HAP-1 (cell line): ENCODE data around the gene KCNK18.

Experiments
- DNase-seq, 2 experiments: peaks; one replicate each; pipeline ENCODE4 v3.0.0-alpha.2; 2016 to 2020; ENCODE audit warnings: low spot score in 2 of 2
- H3K27me3 ChIP-seq: fragments of 250-450 bp; sonication (Bioruptor Pico); 2 replicates; pipeline ENCODE4 v1.5.1; 2020; ENCODE audit warnings: low read depth, mild to moderate bottlenecking, moderate library complexity
- H3K36me3 ChIP-seq: fragments of 250-450 bp; sonication (Bioruptor Pico); replicated peaks from 2 replicates; pipeline ENCODE4 v1.5.1; 2020; ENCODE audit warnings: mild to moderate bottlenecking
- H3K4me1 ChIP-seq: fragments of 250-450 bp; sonication (Bioruptor Pico); 2 replicates; pipeline ENCODE4 v1.5.1; 2020; ENCODE audit warnings: mild to moderate bottlenecking
- H3K4me3 ChIP-seq: fragments of 250-450 bp; sonication (Bioruptor Pico); 2 replicates; pipeline ENCODE4 v1.5.1; 2020; ENCODE audit warnings: mild to moderate bottlenecking, moderate library complexity
- H3K9me3 ChIP-seq: fragments of 250-450 bp; sonication (Bioruptor Pico); 2 replicates; pipeline ENCODE4 v1.5.1; 2020; ENCODE audit warnings: mild to moderate bottlenecking, moderate library complexity
- in situ Hi-C: fragments of 300-500 bp; cut with MboI; formaldehyde crosslinking; loops from 3 replicates; pipeline ENCODE4 v1.14.3; 2020; ENCODE audit warnings: low sequenced_read_pairs, inconsistent platforms, mixed read lengths

The KCNK18 gene

GRCh38 chr10:117197189-117197588, at the start of gene KCNK18:
KCNK18 (plus strand) TSS chr10:117197489; CDS start chr10:117197489, 0 bp downstream.
- Histone ChIP-seq H3K4me3 (no peak within 1 kb of the TSS), H3K4me1 (no peaks in the 10 kb centered on the region), H3K36me3 (no peaks in the 10 kb centered on the region), H3K27me3 (no peaks in the 10 kb centered on the region), H3K9me3 (no peaks in the 10 kb centered on the region)
- no peak for DNase-seq
- in situ Hi-C loops = no loop called here

GRCh38 chr10:117148284-117148683, 49.0 kb upstream of the KCNK18 start:
- no peak for DNase-seq
- in situ Hi-C loops = no loop called here
- Histone ChIP-seq H3K4me1 (no peaks in the 10 kb centered on the region), H3K27me3 (peaks cover 26% of the 10 kb centered on the region), H3K9me3 (no peaks in the 10 kb centered on the region), H3K4me3 (no peak overlapping the region), H3K36me3 (no peaks in the 10 kb centered on the region)

- DNase-seq = no peak
Observed at GRCh38 chr10:117152668-117153067, 44.6 kb upstream of the KCNK18 start.

GRCh38 chr10:117158297-117158696, 39.0 kb upstream of the KCNK18 start:
- in situ Hi-C loops = no loop called here
- no peak for DNase-seq
- H3K4me1 ChIP-seq = no peaks in the 10 kb centered on the region; the same call in 1 of the 2 replicates
- peaks cover 23% of the 10 kb centered on the region for H3K27me3 ChIP-seq
- H3K36me3 ChIP-seq = no peaks in the 10 kb centered on the region
- no peak overlapping the region for H3K4me3 ChIP-seq
- no peaks in the 10 kb centered on the region for H3K9me3 ChIP-seq

More at GRCh38 chr10:117152668-117153067, 44.6 kb upstream of the KCNK18 start:
- in situ Hi-C loops = no loop called here
- H3K36me3 ChIP-seq = no peaks in the 10 kb centered on the region
- H3K4me1 ChIP-seq = no peaks in the 10 kb centered on the region
- H3K9me3 ChIP-seq = no peaks in the 10 kb centered on the region
- peaks cover 1% of the 10 kb centered on the region; the same call in 1 of the 2 replicates for H3K27me3 ChIP-seq
- H3K4me3 ChIP-seq = no peak overlapping the region

- Histone ChIP-seq H3K27me3 (peaks cover 23% of the 10 kb centered on the region), H3K4me1 (no peaks in the 10 kb centered on the region; the same call in 1 of the 2 replicates), H3K4me3 (no peak overlapping the region), H3K9me3 (no peaks in the 10 kb centered on the region), H3K36me3 (no peaks in the 10 kb centered on the region)
- no peak for DNase-seq
- in situ Hi-C loops = no loop called here
Observed at GRCh38 chr10:117159390-117159789, 37.9 kb upstream of the KCNK18 start.

GRCh38 chr10:117160567-117160966, 36.7 kb upstream of the KCNK18 start:
- no peaks in the 10 kb centered on the region; the same call in 1 of the 2 replicates for H3K4me1 ChIP-seq
- no peaks in the 10 kb centered on the region for H3K36me3 ChIP-seq
- in situ Hi-C loops = no loop called here
- H3K4me3 ChIP-seq = no peak overlapping the region
- no peaks in the 10 kb centered on the region for H3K9me3 ChIP-seq
- DNase-seq = no peak
- H3K27me3 ChIP-seq = peaks cover 23% of the 10 kb centered on the region

GRCh38 chr10:117161386-117162033, 35.8 kb upstream of the KCNK18 start:
- H3K9me3 ChIP-seq = no peaks in the 10 kb centered on the region
- DNase-seq = no peak
- peaks cover 23% of the 10 kb centered on the region for H3K27me3 ChIP-seq
- no peaks in the 10 kb centered on the region; the same call in 1 of the 2 replicates for H3K4me1 ChIP-seq
- in situ Hi-C loops = no loop called here
- no peaks in the 10 kb centered on the region for H3K36me3 ChIP-seq
- H3K4me3 ChIP-seq = no peak overlapping the region

GRCh38 chr10:117162093-117163060, 34.9 kb upstream of the KCNK18 start:
- DNase-seq = peak in 1 of 2 experiments; percentile 53
- in situ Hi-C loops = no loop called here
- peaks cover 23% of the 10 kb centered on the region for H3K27me3 ChIP-seq
- no peaks in the 10 kb centered on the region for H3K9me3 ChIP-seq
- peak overlapping the region; percentile 35 for H3K4me3 ChIP-seq
- no peaks in the 10 kb centered on the region; the same call in 1 of the 2 replicates for H3K4me1 ChIP-seq
- no peaks in the 10 kb centered on the region for H3K36me3 ChIP-seq

- DNase-seq = peak; percentile 47 to 78
- in situ Hi-C loops = no loop called here
- peak overlapping the region; percentile 35 for H3K4me3 ChIP-seq
Observed at GRCh38 chr10:117163061-117163953, 34.0 kb upstream of the KCNK18 start.

GRCh38 chr10:117163954-117164548, 33.2 kb upstream of the KCNK18 start:
- DNase-seq = no peak
- no peaks in the 10 kb centered on the region for H3K36me3 ChIP-seq
- peaks cover 2% of the 10 kb centered on the region; the same call in 1 of the 2 replicates for H3K4me1 ChIP-seq
- peaks cover 17% of the 10 kb centered on the region for H3K27me3 ChIP-seq
- H3K9me3 ChIP-seq = no peaks in the 10 kb centered on the region
- in situ Hi-C loops = no loop called here
- H3K4me3 ChIP-seq = no peak overlapping the region

More at GRCh38 chr10:117163061-117163953, 34.0 kb upstream of the KCNK18 start:
- Histone ChIP-seq H3K9me3 (no peaks in the 10 kb centered on the region), H3K4me1 (peaks cover 2% of the 10 kb centered on the region; the same call in 1 of the 2 replicates), H3K36me3 (no peaks in the 10 kb centered on the region), H3K27me3 (peaks cover 17% of the 10 kb centered on the region)

GRCh38 chr10:117164592-117165537, 32.4 kb upstream of the KCNK18 start:
- H3K9me3 ChIP-seq = no peaks in the 10 kb centered on the region
- H3K4me1 ChIP-seq = peaks cover 2% of the 10 kb centered on the region; the same call in 1 of the 2 replicates
- no peak for DNase-seq
- peaks cover 17% of the 10 kb centered on the region for H3K27me3 ChIP-seq
- no peak overlapping the region for H3K4me3 ChIP-seq
- in situ Hi-C loops = no loop called here
- H3K36me3 ChIP-seq = no peaks in the 10 kb centered on the region
